ENCODE results near the gene ITM2C. TPM values are rescaled to one million over a fixed set of nuclear protein-coding genes. Genes with fewer than 3 reads are reported as not detected.

ITM2C gene
- total RNA-seq, 1 experiment from 2014 or later: 21.9 TPM

- no peak overlapping the region for H3K4me3 Mint-ChIP-seq (ENCODE audit: unreplicated experiment)
- intact Hi-C loops (cut with micrococcal nuclease): loop anchor here (1.0 kb wide), 1 partner anchor 25 kb away; no protein-coding TSS in a partner anchor
- ChIA-PET POLR2A (no interaction called here), CTCF (interaction anchor here (0.7 to 0.9 kb wide), 3 partner anchors 26 to 557 kb away, joined by 3 to 6 read pairs (median 4); no protein-coding TSS in a partner anchor)
- peak; percentile 93 for TF ChIP-seq CTCF (IDR thresholded peaks at IDR 0.05; ENCODE audit: unreplicated experiment)
- H3K9me3 Mint-ChIP-seq (ENCODE audit: unreplicated experiment): no peaks in the 10 kb centered on the region
- H3K36me3 Mint-ChIP-seq (ENCODE audit: insufficient read depth, unreplicated experiment): peaks cover 5% of the 10 kb centered on the region
- no TSS peak for BruUV-seq (replicated peaks)
- no peak overlapping the region for H3K27ac Mint-ChIP-seq (ENCODE audit: low read depth, unreplicated experiment)
- peaks cover 11% of the 10 kb centered on the region for H3K4me1 Mint-ChIP-seq (ENCODE audit: insufficient read depth, unreplicated experiment)
- peaks cover 50% of the 10 kb centered on the region for H3K27me3 Mint-ChIP-seq (ENCODE audit: insufficient read depth, unreplicated experiment)
- peak; percentile 55 for DNase-seq (ENCODE audit: unreplicated experiment)
Observed at GRCh38 chr2:230849633-230850357, 14.9 kb upstream of the ITM2C start.

- peaks cover 11% of the 10 kb centered on the region for H3K4me1 Mint-ChIP-seq (ENCODE audit: insufficient read depth, unreplicated experiment)
- H3K9me3 Mint-ChIP-seq (ENCODE audit: unreplicated experiment): no peaks in the 10 kb centered on the region
- no peak for TF ChIP-seq CTCF (IDR thresholded peaks at IDR 0.05; ENCODE audit: unreplicated experiment)
- POLR2A ChIA-PET: no interaction called here
- H3K27me3 Mint-ChIP-seq (ENCODE audit: insufficient read depth, unreplicated experiment): peaks cover 53% of the 10 kb centered on the region
- no TSS peak for BruUV-seq (replicated peaks)
- H3K4me3 Mint-ChIP-seq (ENCODE audit: unreplicated experiment): no peak overlapping the region
- peaks cover 5% of the 10 kb centered on the region for H3K36me3 Mint-ChIP-seq (ENCODE audit: insufficient read depth, unreplicated experiment)
- intact Hi-C loops (cut with micrococcal nuclease): loop anchor here (1.0 kb wide), 1 partner anchor 26 kb away; no protein-coding TSS in a partner anchor
- CTCF ChIA-PET: interaction anchor here (0.5 to 0.7 kb wide), 5 partner anchors 10 to 749 kb away, joined by 3 to 5 read pairs (median 3); no protein-coding TSS in a partner anchor
- no peak for DNase-seq (ENCODE audit: unreplicated experiment)
- no peak overlapping the region for H3K27ac Mint-ChIP-seq (ENCODE audit: low read depth, unreplicated experiment)
Observed at GRCh38 chr2:230850358-230850658, 14.4 kb upstream of the ITM2C start.

GRCh38 chr2:230852113-230852512 is 12.6 kb upstream of the ITM2C start:
- H3K27me3 Mint-ChIP-seq (ENCODE audit: insufficient read depth, unreplicated experiment): peaks cover 61% of the 10 kb centered on the region
- no peak overlapping the region for H3K27ac Mint-ChIP-seq (ENCODE audit: low read depth, unreplicated experiment)
- ChIA-PET POLR2A (no interaction called here), CTCF (interaction anchor here (0.6 to 1.1 kb wide), 2 partner anchors 28 to 118 kb away, joined by 3 read pairs; no protein-coding TSS in a partner anchor)
- H3K4me1 Mint-ChIP-seq (ENCODE audit: insufficient read depth, unreplicated experiment): peaks cover 11% of the 10 kb centered on the region
- H3K36me3 Mint-ChIP-seq (ENCODE audit: insufficient read depth, unreplicated experiment): peaks cover 5% of the 10 kb centered on the region
- TF ChIP-seq CTCF (IDR thresholded peaks at IDR 0.05; ENCODE audit: unreplicated experiment): no peak
- no peak for DNase-seq (ENCODE audit: unreplicated experiment)
- no peaks in the 10 kb centered on the region for H3K9me3 Mint-ChIP-seq (ENCODE audit: unreplicated experiment)
- intact Hi-C loops (cut with micrococcal nuclease): no loop called here
- no TSS peak for BruUV-seq (replicated peaks)
- H3K4me3 Mint-ChIP-seq (ENCODE audit: unreplicated experiment): no peak overlapping the region

- Mint-ChIP-seq H3K27me3 (ENCODE audit: insufficient read depth, unreplicated experiment) (peaks cover 66% of the 10 kb centered on the region), H3K27ac (ENCODE audit: low read depth, unreplicated experiment) (no peak overlapping the region), H3K4me3 (ENCODE audit: unreplicated experiment) (no peak overlapping the region), H3K36me3 (ENCODE audit: insufficient read depth, unreplicated experiment) (peaks cover 5% of the 10 kb centered on the region), H3K9me3 (ENCODE audit: unreplicated experiment) (no peaks in the 10 kb centered on the region), H3K4me1 (ENCODE audit: insufficient read depth, unreplicated experiment) (peaks cover 5% of the 10 kb centered on the region)
- BruUV-seq (replicated peaks): no TSS peak
- TF ChIP-seq CTCF (IDR thresholded peaks at IDR 0.05; ENCODE audit: unreplicated experiment): no peak
- DNase-seq (ENCODE audit: unreplicated experiment): no peak
- intact Hi-C loops (cut with micrococcal nuclease): no loop called here
- ChIA-PET CTCF (interaction anchor here (0.7 to 1.0 kb wide), 3 partner anchors 8 to 63 kb away, joined by 3 to 6 read pairs (median 3); partner anchors contain the start of gene GPR55), POLR2A (no interaction called here)
Observed at GRCh38 chr2:230861552-230862255, 3.0 kb upstream of the ITM2C start.
